ENCODE results near the gene SYTL3. TPM values are rescaled to one million over a fixed set of nuclear protein-coding genes. Genes with fewer than 3 reads are reported as not detected.

The SYTL3 gene
- total and polyA plus RNA-seq, 2 experiments from 2014 or later = 0.07 TPM; not detected in 1

DNA sequence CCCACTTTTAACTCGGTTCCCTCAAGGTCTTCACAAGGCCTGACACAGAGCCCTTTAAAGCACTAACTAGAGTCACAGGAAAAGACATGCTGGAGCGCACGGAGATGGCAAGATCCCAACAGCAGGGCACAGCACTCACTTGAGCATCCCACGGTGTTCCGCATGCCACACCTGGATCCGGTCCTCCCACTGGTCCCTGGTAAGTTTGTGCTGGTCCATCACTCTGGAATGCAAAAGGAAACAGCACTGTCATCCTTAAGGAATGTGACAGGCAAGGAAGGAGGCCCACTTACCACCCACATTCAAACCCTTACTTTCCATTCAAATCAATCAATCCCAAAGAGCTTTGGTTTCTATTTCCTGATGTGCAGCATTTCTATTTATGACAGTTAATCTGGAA is 134.7 kb downstream of the SYTL3 start (continued):
- no peak for TF ChIP-seq ZNF331 (CRISPR knock-in tag; IDR thresholded peaks at IDR 0.05; ENCODE audit: low read depth)
- no peak for TF ChIP-seq CREB1 (CRISPR knock-in tag; IDR thresholded peaks at IDR 0.05; ENCODE audit: low read depth)
- TF ChIP-seq JUNB (IDR thresholded peaks at IDR 0.05; ENCODE audit: unreplicated experiment) = no peak
- TF ChIP-seq ZNF114 (CRISPR knock-in tag; IDR thresholded peaks at IDR 0.05) = no peak
- no peak for TF ChIP-seq NANOG (IDR thresholded peaks at IDR 0.05; ENCODE audit: borderline replicate concordance)
- TF ChIP-seq EZH2 (IDR thresholded peaks at IDR 0.05; ENCODE audit: low read depth, unreplicated experiment) = no peak
- no peak for TF ChIP-seq STAT1 (IDR thresholded peaks at IDR 0.05; ENCODE audit: unreplicated experiment)
- TF ChIP-seq, protein P1, sequence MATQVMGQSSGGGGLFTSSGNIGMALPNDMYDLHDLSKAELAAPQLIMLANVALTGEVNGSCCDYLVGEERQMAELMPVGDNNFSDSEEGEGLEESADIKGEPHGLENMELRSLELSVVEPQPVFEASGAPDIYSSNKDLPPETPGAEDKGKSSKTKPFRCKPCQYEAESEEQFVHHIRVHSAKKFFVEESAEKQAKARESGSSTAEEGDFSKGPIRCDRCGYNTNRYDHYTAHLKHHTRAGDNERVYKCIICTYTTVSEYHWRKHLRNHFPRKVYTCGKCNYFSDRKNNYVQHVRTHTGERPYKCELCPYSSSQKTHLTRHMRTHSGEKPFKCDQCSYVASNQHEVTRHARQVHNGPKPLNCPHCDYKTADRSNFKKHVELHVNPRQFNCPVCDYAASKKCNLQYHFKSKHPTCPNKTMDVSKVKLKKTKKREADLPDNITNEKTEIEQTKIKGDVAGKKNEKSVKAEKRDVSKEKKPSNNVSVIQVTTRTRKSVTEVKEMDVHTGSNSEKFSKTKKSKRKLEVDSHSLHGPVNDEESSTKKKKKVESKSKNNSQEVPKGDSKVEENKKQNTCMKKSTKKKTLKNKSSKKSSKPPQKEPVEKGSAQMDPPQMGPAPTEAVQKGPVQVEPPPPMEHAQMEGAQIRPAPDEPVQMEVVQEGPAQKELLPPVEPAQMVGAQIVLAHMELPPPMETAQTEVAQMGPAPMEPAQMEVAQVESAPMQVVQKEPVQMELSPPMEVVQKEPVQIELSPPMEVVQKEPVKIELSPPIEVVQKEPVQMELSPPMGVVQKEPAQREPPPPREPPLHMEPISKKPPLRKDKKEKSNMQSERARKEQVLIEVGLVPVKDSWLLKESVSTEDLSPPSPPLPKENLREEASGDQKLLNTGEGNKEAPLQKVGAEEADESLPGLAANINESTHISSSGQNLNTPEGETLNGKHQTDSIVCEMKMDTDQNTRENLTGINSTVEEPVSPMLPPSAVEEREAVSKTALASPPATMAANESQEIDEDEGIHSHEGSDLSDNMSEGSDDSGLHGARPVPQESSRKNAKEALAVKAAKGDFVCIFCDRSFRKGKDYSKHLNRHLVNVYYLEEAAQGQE (IDR thresholded peaks at IDR 0.05; ENCODE audit: unreplicated experiment) = no peak
- TF ChIP-seq, protein P2, sequence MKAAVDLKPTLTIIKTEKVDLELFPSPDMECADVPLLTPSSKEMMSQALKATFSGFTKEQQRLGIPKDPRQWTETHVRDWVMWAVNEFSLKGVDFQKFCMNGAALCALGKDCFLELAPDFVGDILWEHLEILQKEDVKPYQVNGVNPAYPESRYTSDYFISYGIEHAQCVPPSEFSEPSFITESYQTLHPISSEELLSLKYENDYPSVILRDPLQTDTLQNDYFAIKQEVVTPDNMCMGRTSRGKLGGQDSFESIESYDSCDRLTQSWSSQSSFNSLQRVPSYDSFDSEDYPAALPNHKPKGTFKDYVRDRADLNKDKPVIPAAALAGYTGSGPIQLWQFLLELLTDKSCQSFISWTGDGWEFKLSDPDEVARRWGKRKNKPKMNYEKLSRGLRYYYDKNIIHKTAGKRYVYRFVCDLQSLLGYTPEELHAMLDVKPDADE (IDR thresholded peaks at IDR 0.05) = no peak
- no peak for TF ChIP-seq EZH2phosphoT487 (IDR thresholded peaks at IDR 0.05; ENCODE audit: unreplicated experiment)
- TF ChIP-seq POLR2AphosphoS5 (IDR thresholded peaks at IDR 0.05; ENCODE audit: low read depth) = no peak

DNA sequence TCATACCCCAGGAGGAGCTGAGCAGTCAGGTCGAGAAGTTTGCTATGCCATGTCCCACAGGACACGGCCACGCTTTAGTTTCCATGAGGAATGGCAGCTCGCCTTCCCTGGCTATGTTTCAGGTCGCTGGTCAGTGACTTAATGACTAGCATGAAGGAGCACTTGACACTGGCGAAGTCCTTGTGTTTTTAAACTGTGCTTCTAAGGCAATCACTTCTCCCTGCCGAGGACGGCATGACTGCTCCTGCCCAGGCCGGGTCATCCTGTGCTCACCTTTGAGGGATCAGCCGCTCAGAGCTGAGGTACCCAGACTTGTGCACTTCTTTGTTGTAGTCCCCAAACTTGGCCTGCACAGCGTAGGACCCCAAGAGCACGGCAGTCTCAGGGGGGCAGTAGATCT is 135.2 kb downstream of the SYTL3 start:
- Mint-ChIP-seq H3K4me3 (no peak overlapping the region), H3K36me3 (ENCODE audit: low read depth) (peaks cover 97% of the 10 kb centered on the region), H3K4me1 (peaks cover 20% of the 10 kb centered on the region; the same call in 2 of the 3 replicates), H3K9me3 (no peaks in the 10 kb centered on the region), H3K27me3 (ENCODE audit: insufficient read depth, low read depth, poor library complexity) (no peaks in the 10 kb centered on the region), H3K27ac (no peak overlapping the region)
- H3K4me3 ChIP-seq = no peak overlapping the region
- H3K9me2 ChIP-seq (ENCODE audit: insufficient read depth) = no peaks in the 10 kb centered on the region
- H3K4me1 ChIP-seq (ENCODE audit: insufficient read depth) = no peaks in the 10 kb centered on the region
- TF ChIP-seq CREB1 (CRISPR knock-in tag; IDR thresholded peaks at IDR 0.05; ENCODE audit: low read depth) (no peak), EZH2 (IDR thresholded peaks at IDR 0.05; ENCODE audit: low read depth, unreplicated experiment) (no peak), ZNF114 (CRISPR knock-in tag; IDR thresholded peaks at IDR 0.05) (no peak), ZNF331 (CRISPR knock-in tag; IDR thresholded peaks at IDR 0.05; ENCODE audit: low read depth) (no peak), EZH2phosphoT487 (IDR thresholded peaks at IDR 0.05; ENCODE audit: unreplicated experiment) (no peak), NANOG (IDR thresholded peaks at IDR 0.05; ENCODE audit: borderline replicate concordance) (no peak), POLR2AphosphoS5 (IDR thresholded peaks at IDR 0.05; ENCODE audit: low read depth) (no peak)
- TF ChIP-seq, protein P1 (IDR thresholded peaks at IDR 0.05; ENCODE audit: unreplicated experiment) = no peak
- TF ChIP-seq, protein P3, sequence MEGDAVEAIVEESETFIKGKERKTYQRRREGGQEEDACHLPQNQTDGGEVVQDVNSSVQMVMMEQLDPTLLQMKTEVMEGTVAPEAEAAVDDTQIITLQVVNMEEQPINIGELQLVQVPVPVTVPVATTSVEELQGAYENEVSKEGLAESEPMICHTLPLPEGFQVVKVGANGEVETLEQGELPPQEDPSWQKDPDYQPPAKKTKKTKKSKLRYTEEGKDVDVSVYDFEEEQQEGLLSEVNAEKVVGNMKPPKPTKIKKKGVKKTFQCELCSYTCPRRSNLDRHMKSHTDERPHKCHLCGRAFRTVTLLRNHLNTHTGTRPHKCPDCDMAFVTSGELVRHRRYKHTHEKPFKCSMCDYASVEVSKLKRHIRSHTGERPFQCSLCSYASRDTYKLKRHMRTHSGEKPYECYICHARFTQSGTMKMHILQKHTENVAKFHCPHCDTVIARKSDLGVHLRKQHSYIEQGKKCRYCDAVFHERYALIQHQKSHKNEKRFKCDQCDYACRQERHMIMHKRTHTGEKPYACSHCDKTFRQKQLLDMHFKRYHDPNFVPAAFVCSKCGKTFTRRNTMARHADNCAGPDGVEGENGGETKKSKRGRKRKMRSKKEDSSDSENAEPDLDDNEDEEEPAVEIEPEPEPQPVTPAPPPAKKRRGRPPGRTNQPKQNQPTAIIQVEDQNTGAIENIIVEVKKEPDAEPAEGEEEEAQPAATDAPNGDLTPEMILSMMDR (conservative IDR thresholded peaks at IDR 0.05; ENCODE audit: low read depth in 2 of 2) = no peak
- H3K4me2 ChIP-seq = no peak overlapping the region
- no peak overlapping the region for H2AFZ ChIP-seq
- H3F3A ChIP-seq (replicated peaks; ENCODE audit: low read depth) = peaks cover 30% of the 10 kb centered on the region; the same call in 1 of the 2 replicates
- no peaks in the 10 kb centered on the region for H3K27me3 ChIP-seq (ENCODE audit: insufficient read depth)
- peaks cover 65% of the 10 kb centered on the region for H4K20me1 ChIP-seq (replicated peaks; ENCODE audit: insufficient read depth)
- peaks cover 78% of the 10 kb centered on the region for H3K36me3 ChIP-seq (ENCODE audit: insufficient read depth)
- H3K79me2 ChIP-seq (replicated peaks; ENCODE audit: insufficient read depth) = peaks cover 100% of the 10 kb centered on the region
- DNase-seq (ENCODE audit: low spot score) = no peak
- H3K27ac ChIP-seq (ENCODE audit: low read depth) = 0 out of 2 replicates have a peak overlapping the region, but pooled peaks have one; percentile 63
- ATAC-seq = no peak
